Esophagus mucosa (tissue), 1 donor: ENCODE data around the gene ZBTB7A. TPM values are rescaled to one million over a fixed set of nuclear protein-coding genes. Genes with fewer than 3 reads are reported as not detected.
"Not testable (repeated sequence)": the region's sequence is repeated elsewhere in the genome, so short reads cannot be mapped to it uniquely, and the experiment has no call there.

Experiments used
- ATAC-seq: fragments of 200-7000 bp; cut with Tn5 transposase; one replicate; pipeline ENCODE4 v1.9.1; 2020
- total RNA-seq: library from RNA; stranded (reverse); gene quantifications from one replicate; pipeline ENCODE4 v1.2.4, GENCODE V29; 2023
- donor health status: DM: yes; HTN: yes; CAD: no.

The ZBTB7A gene
- total RNA-seq, 1 donor from 2014 or later, result 53.7 TPM

DNA sequence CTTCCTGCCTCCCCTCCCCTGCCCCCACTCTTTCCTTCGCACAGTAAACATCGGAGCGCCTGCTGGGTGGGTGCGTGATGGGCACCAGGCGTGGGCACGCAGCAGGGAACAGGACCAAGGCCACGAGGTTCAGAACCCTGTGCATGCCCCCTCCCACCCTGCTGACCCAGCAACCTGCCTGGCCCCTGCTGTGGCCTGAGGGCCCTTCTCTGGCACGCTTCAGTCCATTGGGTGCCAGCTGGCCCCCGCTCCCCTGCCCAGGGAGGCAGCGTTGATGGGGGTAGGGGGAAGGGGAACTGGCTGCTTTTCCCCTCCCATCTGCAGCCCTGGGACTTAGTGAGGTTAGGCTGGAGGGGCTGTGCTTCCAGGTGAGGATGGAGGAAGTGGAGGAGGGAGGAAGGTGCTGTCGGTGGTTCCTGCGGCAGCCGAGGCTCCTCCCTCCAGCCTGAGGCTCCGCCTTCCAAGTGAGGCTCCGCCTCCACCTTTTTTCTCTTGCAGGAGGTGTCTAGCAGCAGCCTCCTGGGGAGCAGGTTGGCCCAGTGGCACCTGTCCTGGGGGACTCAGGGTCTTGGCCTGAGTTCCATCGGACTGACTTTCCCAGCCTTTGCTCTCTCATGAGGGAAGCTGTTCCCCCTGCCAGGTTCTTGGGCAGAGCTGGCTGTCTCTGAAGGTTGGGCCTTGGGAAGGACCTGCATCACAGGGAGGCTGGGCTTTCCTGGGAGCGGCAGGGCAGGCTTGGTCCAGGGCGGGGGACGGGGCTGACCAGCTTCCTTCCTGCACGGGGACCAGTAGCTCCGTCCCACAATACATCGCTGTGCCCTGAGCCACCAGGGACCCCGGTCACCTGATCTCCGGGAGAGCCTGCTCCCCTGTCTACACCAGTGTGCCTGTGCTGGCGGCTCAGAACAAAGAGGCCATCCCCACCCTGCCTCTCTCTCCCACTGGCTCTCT, 51.9 kb downstream of the ZBTB7A start:
- ATAC-seq, result no peak

DNA sequence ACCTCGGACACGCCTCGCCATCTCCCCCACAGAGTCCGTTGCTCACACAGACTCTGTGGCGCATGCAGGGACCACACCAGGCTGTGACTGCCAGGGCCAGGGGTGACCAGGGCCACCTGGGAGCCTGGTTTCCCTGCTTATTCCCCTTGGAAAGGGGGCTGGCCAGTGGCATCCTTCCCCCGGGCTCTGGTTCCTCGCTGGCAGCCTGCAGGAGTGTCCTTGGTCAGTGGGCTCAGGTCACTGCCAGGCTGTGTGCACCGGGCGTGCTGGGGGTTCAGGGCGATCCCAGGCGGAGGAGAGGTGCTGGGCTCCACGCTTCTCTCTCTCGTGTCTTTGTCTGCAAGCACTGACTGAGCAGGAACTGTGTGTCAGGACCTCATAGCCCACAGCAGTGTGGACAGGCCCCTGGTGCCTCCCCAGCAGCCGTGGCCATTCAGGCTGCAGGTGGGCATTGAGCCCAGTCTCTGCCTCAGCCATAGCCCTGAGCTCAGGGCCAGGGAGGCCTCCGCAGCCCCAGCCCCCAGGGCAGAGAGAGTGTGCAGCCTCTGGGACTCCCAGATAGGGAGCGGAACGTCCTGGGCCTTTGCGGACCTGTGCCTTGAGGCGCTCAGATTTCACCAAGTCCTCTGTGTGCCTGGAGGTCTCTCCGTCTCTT, 52.7 kb downstream of the ZBTB7A start:
- no peak for ATAC-seq

DNA sequence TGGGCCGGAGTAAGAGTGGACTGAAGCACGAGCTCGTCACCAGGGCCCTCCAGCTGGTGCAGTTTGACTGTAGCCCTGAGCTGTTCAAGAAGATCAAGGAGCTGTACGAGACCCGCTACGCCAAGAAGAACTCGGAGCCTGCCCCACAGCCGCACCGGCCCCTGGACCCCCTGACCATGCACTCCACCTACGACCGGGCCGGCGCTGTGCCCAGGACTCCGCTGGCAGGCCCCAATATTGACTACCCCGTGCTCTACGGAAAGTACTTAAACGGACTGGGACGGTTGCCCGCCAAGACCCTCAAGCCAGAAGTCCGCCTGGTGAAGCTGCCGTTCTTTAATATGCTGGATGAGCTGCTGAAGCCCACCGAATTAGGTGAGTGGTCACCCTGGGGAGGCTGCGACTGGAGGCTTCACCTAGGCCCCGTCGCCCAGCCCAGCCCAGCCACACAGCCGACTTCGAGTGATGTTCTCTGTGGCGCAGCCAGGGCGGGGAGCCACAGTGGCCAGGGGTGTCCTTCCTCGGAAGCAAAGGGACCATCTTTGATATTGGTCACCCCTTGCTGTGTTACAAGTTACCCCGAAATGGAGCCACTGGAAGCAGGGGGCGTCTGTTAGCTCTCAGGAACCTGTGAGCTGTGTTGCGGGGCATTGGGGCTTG, 53.6 kb downstream of the ZBTB7A start:
- ATAC-seq, result no peak

DNA sequence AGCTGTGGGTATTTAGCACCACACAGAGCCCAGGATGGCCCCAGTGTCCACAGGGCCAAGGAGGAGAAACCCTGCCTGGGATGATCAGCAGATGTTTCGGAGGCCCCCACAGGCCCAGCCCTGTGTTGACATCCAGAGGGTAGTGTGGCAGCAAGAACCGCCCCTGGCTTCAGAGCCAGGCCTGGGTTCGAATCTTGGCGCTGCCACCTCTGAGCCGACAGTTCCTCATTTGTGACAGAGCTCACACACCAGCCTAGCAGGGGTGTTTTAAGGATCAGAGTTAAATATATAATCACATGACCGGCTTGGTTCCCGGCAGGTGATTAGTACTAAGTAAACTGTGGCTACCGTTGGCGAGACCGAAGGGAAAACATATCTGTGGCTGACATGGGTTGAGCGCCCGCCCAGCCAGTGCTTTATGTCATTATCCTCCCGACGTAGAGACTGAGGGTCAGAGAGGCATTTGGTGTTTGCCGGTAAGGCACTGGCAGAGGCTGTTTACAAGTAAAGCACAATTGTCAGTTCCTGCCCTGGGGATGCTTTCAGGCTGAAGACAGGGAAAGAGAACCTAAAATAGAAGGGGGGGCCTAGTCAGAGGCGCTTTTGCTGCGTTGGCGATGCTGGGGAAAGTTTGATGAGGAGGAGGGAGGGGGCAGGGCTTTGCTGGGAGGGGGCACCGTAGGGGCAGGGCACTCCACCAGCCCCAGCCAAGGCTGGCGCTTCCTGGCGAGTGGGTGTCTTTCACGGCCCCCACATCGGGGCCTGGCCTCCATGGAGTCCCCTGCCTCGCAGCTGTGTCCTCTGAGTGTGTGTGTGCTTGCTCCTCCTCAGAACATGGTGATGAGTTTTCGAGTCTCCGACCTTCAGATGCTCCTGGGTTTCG, 54.4 kb downstream of the ZBTB7A start:
- ATAC-seq, result no peak

DNA sequence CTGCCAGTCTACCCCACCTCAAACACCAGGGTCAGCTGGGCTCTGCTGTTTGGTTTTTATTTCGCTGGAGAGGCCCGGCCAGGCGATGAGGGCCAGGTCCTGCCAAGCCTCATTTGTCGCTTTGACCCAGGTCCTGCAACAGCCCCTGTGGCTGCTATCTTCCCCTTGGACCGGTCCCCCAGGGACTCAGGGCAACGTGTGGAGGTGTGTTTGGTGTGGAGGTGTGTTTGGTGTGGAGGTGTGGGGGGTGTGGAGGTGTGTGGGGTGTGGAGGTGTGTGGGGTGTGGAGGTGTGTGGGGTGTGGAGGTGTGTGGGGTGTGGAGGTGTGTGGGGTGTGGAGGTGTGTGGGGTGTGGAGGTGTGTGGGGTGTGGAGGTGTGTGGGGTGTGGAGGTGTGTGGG, 55.3 kb downstream of the ZBTB7A start:
- not testable (repeated sequence) for ATAC-seq

DNA sequence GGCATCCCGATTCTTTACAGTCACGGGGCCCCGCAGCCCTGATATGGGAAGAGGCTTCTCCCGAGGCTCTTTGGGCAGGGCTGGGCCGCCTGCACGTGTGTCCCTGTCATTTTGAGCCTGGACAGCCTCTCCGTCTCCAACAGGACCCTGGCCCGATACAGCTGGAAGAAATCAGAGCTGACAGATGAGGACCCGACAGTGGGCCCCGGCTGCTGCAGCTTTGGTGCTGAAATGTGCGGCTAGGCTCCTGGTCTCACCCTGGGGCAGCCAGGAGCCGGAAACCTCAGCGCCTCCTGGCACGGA, 55.9 kb downstream of the ZBTB7A start:
- no peak for ATAC-seq

DNA sequence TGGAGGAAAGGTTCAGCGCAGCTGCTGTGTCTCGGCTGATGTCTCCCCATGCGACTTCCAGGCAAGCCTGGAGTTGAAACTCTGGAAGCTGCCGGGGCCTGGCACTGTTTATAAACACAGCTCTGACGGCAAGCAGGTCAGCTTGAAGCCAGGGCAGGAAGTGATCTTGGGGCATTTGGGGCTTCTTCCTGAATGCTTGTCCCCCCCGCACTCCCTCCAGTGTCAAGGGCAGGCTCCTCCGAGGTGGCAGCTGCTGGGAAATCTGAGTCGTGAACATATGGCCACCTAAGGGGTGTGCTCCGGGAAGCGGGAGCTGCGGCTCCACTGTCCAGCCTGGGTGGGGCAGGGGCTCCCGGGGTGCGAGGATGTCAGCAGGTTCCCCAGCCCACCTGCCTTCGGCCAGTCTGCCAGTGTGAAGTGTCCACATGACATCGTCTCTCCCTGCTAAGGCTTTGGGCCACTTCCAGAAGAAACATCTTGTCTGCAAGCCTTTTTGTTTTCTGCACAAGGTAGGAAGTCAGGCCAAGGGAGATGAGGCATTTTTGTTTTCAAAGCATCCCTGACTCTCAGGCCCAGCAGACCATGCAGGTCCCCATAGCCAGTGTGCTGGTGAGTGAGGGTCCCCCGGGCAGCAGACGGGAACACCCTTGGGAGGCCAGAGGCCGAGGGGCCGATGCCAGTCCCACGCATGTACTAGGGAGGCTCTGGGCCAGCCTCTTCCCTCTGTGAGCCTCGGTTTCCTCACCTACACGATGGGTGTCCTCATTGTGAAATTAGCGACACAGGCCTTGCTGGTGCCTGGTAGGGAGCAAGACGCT, 56.5 kb downstream of the ZBTB7A start:
- ATAC-seq, result no peak

DNA sequence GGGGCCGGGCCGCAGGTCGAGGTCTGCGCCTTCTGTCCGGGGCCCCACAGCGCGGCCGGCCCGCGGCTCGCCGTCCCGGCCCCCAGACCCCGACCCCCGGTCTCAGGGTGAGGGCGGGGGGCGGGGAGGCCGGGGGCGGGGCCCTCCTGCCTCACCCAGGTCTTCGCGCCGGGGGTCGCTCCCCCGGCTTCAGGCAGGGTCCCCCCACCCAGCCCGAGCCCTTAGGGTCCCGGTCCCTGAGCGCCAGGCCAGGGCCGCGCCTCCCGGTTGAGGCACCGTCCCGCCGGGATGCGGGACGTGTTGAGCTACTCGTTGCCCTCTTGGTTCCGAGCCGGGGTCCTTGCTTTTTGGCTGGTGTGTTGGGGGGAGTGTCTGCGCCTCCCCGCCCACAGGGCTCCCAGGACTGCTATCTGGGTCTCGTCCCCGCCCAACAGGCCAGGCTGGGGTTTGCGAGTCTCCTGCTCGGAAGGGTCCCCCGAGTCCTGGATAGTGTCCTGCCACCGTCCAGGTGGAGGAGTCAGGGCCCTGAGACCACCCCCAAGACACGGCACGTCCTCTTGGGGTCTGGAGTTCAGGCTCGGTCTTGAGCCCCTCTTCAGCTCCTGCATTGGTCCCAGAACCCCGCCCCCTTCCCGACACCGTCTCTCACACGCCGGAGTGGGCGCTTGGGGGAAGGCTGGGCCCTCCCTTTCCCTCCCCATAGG, 58.7 kb downstream of the ZBTB7A start:
- peak; percentile 10 for ATAC-seq

DNA sequence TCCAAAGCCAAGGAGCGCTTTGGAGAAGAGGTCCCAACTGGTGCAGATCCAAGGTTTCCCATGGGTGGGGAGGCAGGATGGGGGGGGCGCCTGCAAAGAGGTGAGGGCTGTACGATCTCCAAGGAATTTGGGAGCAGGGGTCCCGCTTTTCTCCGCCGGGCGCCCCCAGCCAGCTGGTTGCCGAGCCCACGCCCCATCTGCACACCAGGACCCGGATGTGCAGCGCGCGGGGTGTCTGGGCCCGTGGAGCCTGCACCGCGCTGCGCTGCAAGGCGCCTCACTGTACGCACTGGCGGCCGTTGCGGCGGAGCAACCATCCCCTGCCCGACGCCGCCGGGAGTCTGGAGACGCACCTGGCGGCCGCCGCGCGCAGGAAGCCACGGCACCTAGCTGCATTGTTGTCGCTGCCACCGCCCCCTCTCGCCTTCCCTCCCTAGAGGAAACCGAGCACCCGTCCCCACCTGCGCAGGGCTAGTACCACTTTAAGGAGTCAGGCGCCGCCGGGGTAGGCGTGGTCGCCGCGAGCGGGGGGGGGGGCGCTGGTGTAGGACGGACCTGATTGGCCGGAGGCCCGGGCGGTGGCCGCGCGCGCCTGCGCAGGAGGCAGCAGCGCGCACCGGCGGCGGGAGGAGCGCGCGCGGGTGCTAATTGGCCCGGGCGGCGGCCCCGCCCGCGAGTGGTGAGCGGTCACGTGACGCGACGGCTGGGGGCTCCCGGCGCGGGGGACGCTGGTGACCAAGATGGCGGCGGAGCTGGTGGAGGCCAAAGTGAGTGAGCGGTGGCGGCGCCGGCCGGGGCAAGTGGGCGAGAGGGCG, 59.5 kb downstream of the ZBTB7A start, which contains the start of gene PIAS4:
Gene PIAS4 (plus strand): TSS at position 716 of the 815 bp plus-strand sequence. CDS start 25 bp downstream, at position 741.
- peak; percentile 95 for ATAC-seq

DNA sequence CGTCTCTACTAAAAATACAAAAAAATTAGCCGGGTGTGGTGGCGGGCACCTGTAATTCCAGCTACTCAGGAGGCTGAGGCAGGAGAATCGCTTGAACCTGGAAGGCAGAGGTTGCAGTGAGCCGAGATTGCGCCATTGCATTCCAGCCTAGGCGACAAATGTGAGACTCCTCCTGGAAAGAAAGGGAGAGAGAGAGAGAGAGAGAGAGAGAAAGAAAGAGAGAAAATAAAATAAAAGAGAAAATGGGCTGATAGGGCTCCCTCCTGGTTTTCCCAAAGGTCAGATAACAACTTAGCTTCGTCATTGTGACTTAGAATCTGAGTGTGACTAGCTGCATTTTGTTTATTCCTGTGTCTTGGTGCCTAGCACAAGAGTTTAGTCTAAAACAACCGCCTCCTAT, 61.3 kb downstream of the ZBTB7A start:
- ATAC-seq, result not testable (repeated sequence)

DNA sequence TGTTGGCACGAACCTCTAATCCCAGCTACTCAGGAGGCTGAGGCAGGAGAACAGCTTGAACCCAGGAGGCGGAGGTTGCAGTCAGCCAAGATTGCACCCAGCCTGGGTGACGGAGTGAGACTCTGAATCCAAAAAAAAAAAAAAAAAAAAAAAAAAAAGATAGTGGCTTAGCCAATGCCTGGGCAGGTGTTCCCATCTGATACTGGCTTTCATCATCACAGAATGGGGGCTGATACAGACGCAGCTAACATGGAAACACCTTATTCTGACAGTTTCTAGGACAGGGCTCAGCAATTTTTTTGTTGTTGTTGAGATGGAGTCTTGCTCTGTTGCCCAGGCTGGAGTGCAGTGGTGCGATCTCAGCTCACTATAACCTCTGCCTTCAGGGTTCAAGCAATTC, 65.9 kb downstream of the ZBTB7A start:
- not testable (repeated sequence) for ATAC-seq

DNA sequence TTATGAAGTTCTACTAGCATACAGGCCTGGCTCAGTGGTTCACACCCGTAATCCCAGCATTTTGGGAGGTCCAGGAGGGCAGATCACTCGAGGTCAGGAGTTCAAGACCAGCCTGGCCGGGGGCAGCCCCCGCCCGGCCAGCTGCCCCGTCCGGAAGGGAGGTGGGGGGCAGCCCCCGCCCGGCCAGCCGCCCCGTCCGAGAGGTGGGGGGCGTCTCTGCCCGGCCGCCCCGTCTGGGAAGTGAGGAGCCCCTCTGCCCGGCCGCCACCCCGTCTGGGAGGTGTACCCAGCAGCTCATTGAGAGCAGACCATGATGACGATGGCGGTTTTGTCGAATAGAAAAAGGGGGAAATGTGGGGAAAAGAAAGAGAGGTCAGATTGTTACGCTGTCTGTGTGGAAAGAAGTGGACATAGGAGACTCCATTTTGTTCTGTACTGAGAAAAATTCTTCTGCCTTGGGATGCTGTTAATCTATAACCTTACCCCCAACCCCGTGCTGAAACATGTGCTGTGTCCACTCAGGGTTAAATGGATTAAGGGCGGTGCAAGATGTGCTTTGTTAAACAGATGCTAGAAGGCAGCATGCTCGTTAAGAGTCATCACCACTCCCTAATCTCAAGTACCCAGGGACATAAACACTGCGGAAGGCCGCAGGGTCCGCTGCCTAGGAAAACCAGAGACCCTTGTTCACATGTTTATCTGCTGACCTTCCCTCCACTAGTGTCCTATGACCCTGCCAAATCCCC, 67.9 kb downstream of the ZBTB7A start:
- ATAC-seq, result not testable (repeated sequence)

DNA sequence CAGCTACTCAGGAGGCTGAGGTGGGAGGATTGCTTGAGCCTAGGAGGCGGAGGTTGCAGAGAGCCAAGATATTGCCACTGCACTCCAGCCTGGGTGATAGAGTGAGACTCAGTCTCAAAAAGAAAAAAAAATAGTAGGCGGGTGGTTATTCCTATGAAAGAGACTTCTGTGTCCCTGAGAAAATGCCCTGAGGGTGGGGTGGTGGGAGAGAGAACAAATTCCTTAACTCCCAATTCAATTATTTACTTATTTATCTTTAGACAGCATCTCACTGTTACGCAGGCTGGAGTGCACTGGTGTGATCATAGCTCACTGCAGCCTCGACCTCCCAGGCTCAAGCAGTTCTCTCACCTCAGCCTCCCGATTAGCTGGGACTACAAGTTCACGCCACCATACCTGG, 71.1 kb downstream of the ZBTB7A start:
- ATAC-seq, result no peak

Other genes starting within 250 kb of the ZBTB7A start
- gene ZFR2, start 197.9 kb downstream of the ZBTB7A start, total RNA-seq, result not detected
- gene ATCAY, start 186.2 kb downstream of the ZBTB7A start, total RNA-seq, result not detected
- not detected for gene NMRK2, start 133.8 kb downstream of the ZBTB7A start, total RNA-seq
- 28.8 TPM for gene DAPK3, start 95.8 kb downstream of the ZBTB7A start, total RNA-seq
- 2,169 TPM for gene EEF2, start 81.4 kb downstream of the ZBTB7A start, total RNA-seq
- 19.3 TPM for gene PIAS4, start 59.2 kb downstream of the ZBTB7A start, total RNA-seq
- gene MAP2K2, start 57.2 kb upstream of the ZBTB7A start, total RNA-seq, result 114 TPM
- gene CREB3L3, start 86.7 kb upstream of the ZBTB7A start, total RNA-seq, result not detected
- gene SIRT6, start 115.7 kb upstream of the ZBTB7A start, total RNA-seq, result 13.2 TPM
- gene ANKRD24, start 115.8 kb upstream of the ZBTB7A start, total RNA-seq, result 0.08 TPM
- gene EBI3, start 162.6 kb upstream of the ZBTB7A start, total RNA-seq, result 0.44 TPM
- 20.1 TPM for gene YJU2, start 180.2 kb upstream of the ZBTB7A start, total RNA-seq
- not detected for gene SHD, start 212.4 kb upstream of the ZBTB7A start, total RNA-seq
- gene TMIGD2, start 235.5 kb upstream of the ZBTB7A start, total RNA-seq, result 0.20 TPM
- 0.36 TPM for gene FSD1, start 237.7 kb upstream of the ZBTB7A start, total RNA-seq